GM06990 (cell line): ENCODE results near the gene KLHDC9.

Experiments
- DNase-seq: peaks from one replicate; pipeline ENCODE4 v3.0.0-alpha.2; 2011; ENCODE audit not compliant: insufficient read length; ENCODE audit errors: extremely low read depth
- H3K27me3 ChIP-seq: replicated peaks from 2 replicates; pipeline ENCODE4 v1.6.0; 2011; ENCODE audit warnings: low read length; ENCODE audit not compliant: control insufficient read depth, insufficient read depth
- H3K36me3 ChIP-seq: 2 replicates; pipeline ENCODE4 v1.5.1; 2011; ENCODE audit warnings: low read length; ENCODE audit not compliant: control insufficient read depth, insufficient read depth
- H3K4me3 ChIP-seq: replicated peaks from 2 replicates; pipeline ENCODE4 v1.5.1; 2011; ENCODE audit warnings: low read depth, mild to moderate bottlenecking, control low read depth, low read length
- TF ChIP-seq, protein P1 (sequence below): IDR thresholded peaks from 2 replicates; pipeline ENCODE4 v1.5.1; 2011; ENCODE audit warnings: low read length, control low read depth, mild to moderate bottlenecking, inconsistent platforms; ENCODE audit not compliant: insufficient read depth, poor library complexity, severe bottlenecking

The KLHDC9 gene

DNA sequence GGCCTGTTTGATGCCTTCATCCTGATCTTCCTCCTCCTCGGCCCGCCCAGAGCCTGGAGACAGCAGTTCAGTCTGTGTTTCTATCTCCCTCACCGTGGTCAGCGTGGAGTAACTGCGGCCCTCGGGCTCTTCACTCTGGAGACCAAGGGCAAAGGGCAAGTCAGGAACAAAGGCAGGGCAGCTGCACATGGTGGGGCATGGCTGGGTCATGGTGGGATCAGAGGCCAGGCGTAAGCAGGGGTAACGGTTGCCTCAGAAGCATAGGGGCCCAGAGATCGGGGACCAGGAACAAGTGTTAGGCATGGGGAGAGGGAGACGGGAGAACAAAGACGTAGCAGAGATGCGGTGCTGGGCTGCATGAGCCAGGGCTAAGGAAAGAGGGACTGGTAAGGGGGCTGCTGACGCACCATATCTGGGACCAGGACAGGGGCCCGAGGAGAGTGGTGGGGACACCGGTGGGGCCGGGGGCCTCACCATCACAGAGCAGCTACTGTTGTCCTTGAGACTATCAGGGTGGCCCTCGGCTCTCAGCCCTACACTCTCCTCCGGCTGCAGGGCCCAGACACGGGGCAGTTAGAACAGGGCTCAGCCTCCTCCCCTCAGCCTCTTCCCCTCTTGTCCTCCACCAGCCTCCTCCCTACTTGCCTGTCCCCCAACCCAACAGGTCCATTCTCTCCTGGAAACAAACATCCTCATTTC lies 25.3 kb upstream of the KLHDC9 start:
- H3K4me3 ChIP-seq: no peak overlapping the region
- TF ChIP-seq, protein P1, sequence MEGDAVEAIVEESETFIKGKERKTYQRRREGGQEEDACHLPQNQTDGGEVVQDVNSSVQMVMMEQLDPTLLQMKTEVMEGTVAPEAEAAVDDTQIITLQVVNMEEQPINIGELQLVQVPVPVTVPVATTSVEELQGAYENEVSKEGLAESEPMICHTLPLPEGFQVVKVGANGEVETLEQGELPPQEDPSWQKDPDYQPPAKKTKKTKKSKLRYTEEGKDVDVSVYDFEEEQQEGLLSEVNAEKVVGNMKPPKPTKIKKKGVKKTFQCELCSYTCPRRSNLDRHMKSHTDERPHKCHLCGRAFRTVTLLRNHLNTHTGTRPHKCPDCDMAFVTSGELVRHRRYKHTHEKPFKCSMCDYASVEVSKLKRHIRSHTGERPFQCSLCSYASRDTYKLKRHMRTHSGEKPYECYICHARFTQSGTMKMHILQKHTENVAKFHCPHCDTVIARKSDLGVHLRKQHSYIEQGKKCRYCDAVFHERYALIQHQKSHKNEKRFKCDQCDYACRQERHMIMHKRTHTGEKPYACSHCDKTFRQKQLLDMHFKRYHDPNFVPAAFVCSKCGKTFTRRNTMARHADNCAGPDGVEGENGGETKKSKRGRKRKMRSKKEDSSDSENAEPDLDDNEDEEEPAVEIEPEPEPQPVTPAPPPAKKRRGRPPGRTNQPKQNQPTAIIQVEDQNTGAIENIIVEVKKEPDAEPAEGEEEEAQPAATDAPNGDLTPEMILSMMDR: no peak
- DNase-seq: no peak
- no peaks in the 10 kb centered on the region for H3K27me3 ChIP-seq
- H3K36me3 ChIP-seq: no peaks in the 10 kb centered on the region

DNA sequence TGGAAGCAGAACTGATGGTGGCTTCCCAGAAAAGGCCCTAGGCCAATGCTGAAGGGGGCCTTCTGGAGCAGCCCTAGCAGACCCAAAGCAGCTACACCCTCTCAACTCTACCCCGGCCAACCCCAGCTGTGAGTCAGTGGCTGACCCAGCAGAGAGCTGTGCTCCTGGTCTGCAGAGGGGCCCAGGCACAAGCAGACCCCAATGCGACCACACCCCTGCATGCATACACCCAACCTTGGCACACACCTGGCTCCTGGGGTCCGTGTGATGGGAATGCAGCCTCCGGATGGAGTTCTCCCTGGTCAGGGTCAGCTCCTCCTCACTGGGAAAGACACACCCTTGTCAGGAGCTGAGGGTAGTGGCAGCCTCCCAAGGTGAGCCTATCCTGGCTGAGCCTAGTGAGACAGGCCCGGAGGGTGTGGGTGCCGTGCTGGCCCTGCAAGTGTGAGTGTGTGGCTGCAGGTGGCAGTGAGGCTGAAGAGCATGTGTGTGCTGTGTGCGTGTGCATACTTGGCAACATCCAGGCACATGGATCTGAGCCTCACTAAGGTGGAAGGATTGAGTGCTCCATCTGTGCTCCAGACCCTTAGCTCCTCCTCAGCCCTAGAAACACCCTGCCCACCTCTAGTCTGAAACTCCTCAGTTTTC lies 24.6 kb upstream of the KLHDC9 start:
- DNase-seq: no peak
- no peaks in the 10 kb centered on the region for H3K27me3 ChIP-seq
- TF ChIP-seq, protein P1: no peak
- H3K4me3 ChIP-seq: peak overlapping the region; percentile 37
- no peaks in the 10 kb centered on the region for H3K36me3 ChIP-seq

DNA sequence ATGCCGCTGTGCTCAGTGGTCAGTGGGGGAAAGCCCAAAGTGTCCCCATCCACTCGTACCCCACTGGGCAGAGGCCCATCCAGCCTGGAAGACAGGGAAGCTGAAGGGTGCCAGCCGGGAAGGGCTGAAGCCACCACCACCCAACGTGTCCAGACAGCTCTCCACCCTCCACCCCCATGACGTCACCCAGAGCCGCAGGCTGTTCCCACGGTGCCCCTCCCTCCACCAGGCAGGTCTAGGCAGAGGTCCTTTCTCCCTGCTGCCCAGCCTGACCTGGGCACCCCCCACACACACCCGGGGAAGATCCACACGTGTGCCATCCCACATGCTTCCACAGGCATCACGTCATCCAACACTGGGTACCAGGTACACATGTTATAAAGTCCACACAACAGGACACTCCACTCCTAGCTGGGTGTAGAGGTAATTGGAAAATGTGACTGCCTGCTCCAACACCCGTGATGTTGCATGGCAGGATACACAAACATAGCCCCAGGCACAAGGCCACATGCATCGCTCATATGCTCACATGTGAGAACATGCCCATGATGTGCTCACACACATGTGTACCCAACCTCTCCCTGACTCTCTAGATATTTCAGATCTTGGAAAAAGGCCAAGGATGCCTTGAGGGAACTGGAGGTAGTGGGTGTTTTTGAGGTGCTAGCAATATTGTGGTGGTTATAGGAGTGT lies 23.3 kb upstream of the KLHDC9 start:
- no peaks in the 10 kb centered on the region for H3K36me3 ChIP-seq
- TF ChIP-seq, protein P1: no peak
- peak overlapping the region; percentile 37 for H3K4me3 ChIP-seq
- DNase-seq: no peak
- no peaks in the 10 kb centered on the region for H3K27me3 ChIP-seq

DNA sequence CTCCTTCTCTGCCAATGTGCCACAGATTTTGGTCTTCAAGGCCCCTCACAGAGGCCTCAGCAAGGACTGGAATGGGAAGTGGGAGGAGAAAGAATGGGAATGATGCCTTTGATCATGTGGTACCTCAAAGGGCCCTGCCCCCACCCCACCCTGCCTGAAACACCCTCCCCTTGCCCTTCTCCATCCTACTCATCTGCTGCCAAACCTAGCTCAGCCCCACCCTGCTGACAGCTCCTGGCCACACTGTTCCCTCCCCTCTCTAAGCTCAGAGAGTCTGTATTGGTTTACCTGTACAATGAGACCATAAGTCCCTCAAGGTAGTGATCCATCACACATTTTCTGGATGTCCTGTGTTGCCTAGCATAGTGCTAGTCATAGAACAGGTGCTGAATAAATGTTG lies 21.8 kb upstream of the KLHDC9 start:
- Histone ChIP-seq H3K27me3 (no peaks in the 10 kb centered on the region), H3K36me3 (no peaks in the 10 kb centered on the region), H3K4me3 (no peak overlapping the region)
- DNase-seq: no peak
- TF ChIP-seq, protein P1: no peak

DNA sequence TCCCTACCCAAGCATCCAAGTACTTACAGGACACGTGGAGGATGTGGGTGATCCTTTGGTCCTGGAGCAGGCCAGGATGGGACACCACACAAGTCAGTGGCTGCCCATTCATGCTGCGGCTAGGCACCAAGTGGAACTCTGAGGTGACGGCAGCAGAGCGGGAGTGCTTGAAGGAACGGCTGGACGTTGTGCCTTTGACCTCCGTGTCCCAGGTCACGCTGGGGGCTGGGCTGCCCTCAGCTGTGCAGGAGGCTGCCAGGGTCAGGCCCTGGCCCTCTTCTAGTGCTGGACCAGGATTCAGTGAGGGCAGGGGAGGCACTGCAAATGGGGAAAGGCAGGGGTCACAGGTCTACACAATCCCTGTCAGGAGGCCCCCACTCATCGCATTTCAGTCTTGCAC lies 20.7 kb upstream of the KLHDC9 start:
- H3K36me3 ChIP-seq: no peaks in the 10 kb centered on the region
- no peak overlapping the region for H3K4me3 ChIP-seq
- TF ChIP-seq, protein P1: no peak
- DNase-seq: no peak
- H3K27me3 ChIP-seq: no peaks in the 10 kb centered on the region
